H1 (cell line): ENCODE measurements around the gene FOXG1. TPM values are rescaled to one million over a fixed set of nuclear protein-coding genes. Genes with fewer than 3 reads are reported as not detected.

Experiments used
- CTCF ChIA-PET: fragments of 300-600 bp; sonication (Branson Sonifier 250); formaldehyde crosslinking; loops from one replicate; lab custom pipeline; 2021; ENCODE audit not compliant: partially characterized antibody; lab: Charles Lee
- POLR2A ChIA-PET: fragments of 300-600 bp; sonication (Branson Sonifier 250); formaldehyde crosslinking; loops from one replicate; lab custom pipeline; 2021; ENCODE audit warnings: inconsistent platforms; ENCODE audit not compliant: partially characterized antibody; lab: Charles Lee
- DNase-seq, 2 experiments: peaks; one replicate each; pipeline versions ENCODE4 v3.0.0 to v3.0.0-alpha.2; 2010 to 2022; ENCODE audit warnings: low spot score in 2 of 2, low read depth in 1 of 2, mixed read lengths in 1 of 2
- FAIRE-seq: peaks from 2 replicates; lab custom pipeline; 2011; peaks lifted over from hg19 to GRCh38; lab: Jason Lieb, UNC
- H2AFZ ChIP-seq: 2 replicates; pipeline ENCODE4 v1.8.1; 2012; ENCODE audit warnings: low read length, inconsistent platforms
- H2AK5ac ChIP-seq: 2 replicates; pipeline ENCODE4 v1.6.1; 2013; ENCODE audit warnings: low read depth, low read length
- H2BK120ac ChIP-seq: replicated peaks from 2 replicates; pipeline ENCODE3; 2013; ENCODE audit warnings: low read depth, low read length, inconsistent platforms
- H2BK12ac ChIP-seq: 2 replicates; pipeline ENCODE4 v1.6.1; 2013; ENCODE audit warnings: low read depth, low read length
- H2BK15ac ChIP-seq: 2 replicates; pipeline ENCODE4 v1.6.1; 2013; ENCODE audit warnings: low read length
- H2BK20ac ChIP-seq: 2 replicates; pipeline ENCODE4 v1.6.1; 2013; ENCODE audit warnings: low read length
- H2BK5ac ChIP-seq: 2 replicates; pipeline ENCODE4 v1.6.1; 2013; ENCODE audit warnings: low read depth, low read length
- H3K14ac ChIP-seq: 2 replicates; pipeline ENCODE4 v1.6.1; 2013; ENCODE audit warnings: inconsistent platforms; ENCODE audit not compliant: insufficient read length
- H3K18ac ChIP-seq: 2 replicates; pipeline ENCODE4 v1.6.1; 2013; ENCODE audit warnings: low read length; ENCODE audit errors: extremely low read depth
- H3K23ac ChIP-seq: 2 replicates; pipeline ENCODE4 v1.6.1; 2013; ENCODE audit warnings: inconsistent platforms; ENCODE audit not compliant: insufficient read length
- H3K23me2 ChIP-seq: 2 replicates; pipeline ENCODE4 v1.6.1; 2013; ENCODE audit warnings: low read depth, low read length
- H3K27ac ChIP-seq: 2 replicates; pipeline ENCODE4 v1.6.1; 2011; ENCODE audit warnings: low read depth, low read length, inconsistent platforms
- H3K27me3 ChIP-seq, 4 experiments: replicated peaks in 1 of 4; 1 replicate in 1 of 4; 2 replicates in 3 of 4; pipeline versions ENCODE4 v1.6.1 to v1.8.1; 2011 to 2013; ENCODE audit warnings: low read length in 3 of 4, mild to moderate bottlenecking in 3 of 4, inconsistent platforms in 2 of 4, mixed read lengths in 2 of 4, moderate library complexity in 1 of 4; ENCODE audit not compliant: control insufficient read depth in 3 of 4, insufficient read depth in 3 of 4; ENCODE audit errors: extremely low read depth in 1 of 4
- H3K36me3 ChIP-seq, 4 experiments: 2 replicates each; pipeline versions ENCODE4 v1.6.1 to v1.8.1; 2011 to 2013; ENCODE audit warnings: mild to moderate bottlenecking in 4 of 4, low read length in 3 of 4, moderate library complexity in 2 of 4, control low read depth in 1 of 4, inconsistent platforms in 1 of 4; ENCODE audit not compliant: insufficient read depth in 4 of 4, control insufficient read depth in 2 of 4
- H3K4ac ChIP-seq: replicated peaks from 2 replicates; pipeline ENCODE3; 2013; ENCODE audit warnings: low read length, low read depth, mixed read lengths, inconsistent platforms; ENCODE audit not compliant: insufficient read length
- H3K4me1 ChIP-seq, 4 experiments: replicated peaks in 1 of 4; 1 replicate in 1 of 4; 2 replicates in 3 of 4; pipeline versions ENCODE4 v1.6.1 to v1.8.1; 2011 to 2013; ENCODE audit warnings: low read length in 3 of 4, inconsistent platforms in 2 of 4, mixed read lengths in 1 of 4; ENCODE audit not compliant: insufficient read depth in 4 of 4, control insufficient read depth in 3 of 4
- H3K4me2 ChIP-seq, 2 experiments: 2 replicates each; pipeline versions ENCODE4 v1.6.1 to v1.8.1; 2011 to 2013; ENCODE audit warnings: low read depth in 2 of 2, low read length in 2 of 2, control low read depth in 1 of 2, inconsistent platforms in 1 of 2, mild to moderate bottlenecking in 1 of 2; ENCODE audit not compliant: insufficient read depth in 1 of 2
- H3K4me3 ChIP-seq, 4 experiments: fragments of 200-600, 300-600 bp in 1 of 4; sonication (generic), shearing (Covaris generic), sonication (Bioruptor Twin) in 1 of 4; 2 replicates each; pipeline versions ENCODE4 v1.5.1 to v1.8.1; 2011 to 2016; ENCODE audit warnings: low read length in 4 of 4, low read depth in 3 of 4, control low read depth in 2 of 4, inconsistent platforms in 2 of 4, mild to moderate bottlenecking in 2 of 4, mixed read lengths in 1 of 4, moderate library complexity in 1 of 4; ENCODE audit not compliant: insufficient read depth in 2 of 4; ENCODE audit errors: extremely low read depth in 1 of 4
- H3K56ac ChIP-seq: replicated peaks from 2 replicates; pipeline ENCODE3; 2013; ENCODE audit warnings: low read depth, mild to moderate bottlenecking, mixed read lengths, low read length, inconsistent platforms; ENCODE audit not compliant: insufficient read length
- H3K79me1 ChIP-seq: 2 replicates; pipeline ENCODE4 v1.6.1; 2013; ENCODE audit warnings: low read depth, low read length, control low read depth
- H3K79me2 ChIP-seq, 2 experiments: 2 replicates each; pipeline versions ENCODE4 v1.6.1 to v1.8.1; 2012 to 2013; ENCODE audit warnings: low read length in 2 of 2, mild to moderate bottlenecking in 2 of 2, inconsistent platforms in 1 of 2; ENCODE audit not compliant: insufficient read depth in 2 of 2, control insufficient read depth in 1 of 2
- H3K9ac ChIP-seq, 4 experiments: replicated peaks in 1 of 4; 1 replicate in 1 of 4; 2 replicates in 3 of 4; pipeline versions ENCODE4 v1.6.1 to v1.8.1; 2011 to 2013; ENCODE audit warnings: low read depth in 3 of 4, low read length in 3 of 4, control low read depth in 2 of 4, mild to moderate bottlenecking in 2 of 4, moderate library complexity in 2 of 4, inconsistent platforms in 1 of 4; ENCODE audit errors: extremely low read depth in 1 of 4
- H3K9me3 ChIP-seq, 2 experiments: 2 replicates each; pipeline versions ENCODE4 v1.6.1 to v1.8.1; 2012 to 2013; ENCODE audit warnings: mild to moderate bottlenecking in 2 of 2, moderate library complexity in 2 of 2, control low read depth in 1 of 2, inconsistent platforms in 1 of 2, low read depth in 1 of 2, low read length in 1 of 2, mixed read lengths in 1 of 2; ENCODE audit not compliant: insufficient read depth in 2 of 2
- H4K20me1 ChIP-seq, 2 experiments: replicated peaks in 1 of 2; 2 replicates each; pipeline versions ENCODE3 to v1.8.1; 2011 to 2013; ENCODE audit warnings: inconsistent platforms in 2 of 2, low read length in 2 of 2, mild to moderate bottlenecking in 1 of 2; ENCODE audit not compliant: insufficient read depth in 2 of 2, control insufficient read depth in 1 of 2
- H4K5ac ChIP-seq: 2 replicates; pipeline ENCODE4 v1.6.1; 2013; ENCODE audit warnings: low read length, low read depth, mixed read lengths, inconsistent platforms; ENCODE audit not compliant: insufficient read length
- H4K8ac ChIP-seq: 2 replicates; pipeline ENCODE4 v1.8.0; 2013; ENCODE audit warnings: mild to moderate bottlenecking, moderate library complexity, low read length, inconsistent platforms; ENCODE audit not compliant: insufficient read depth; ENCODE audit errors: extremely low read depth
- H4K91ac ChIP-seq: replicated peaks from 2 replicates; pipeline ENCODE3; 2013; ENCODE audit warnings: low read length, mixed read lengths, inconsistent platforms; ENCODE audit not compliant: insufficient read length
- CREB1 ChIP-seq: IDR thresholded peaks from 2 replicates; pipeline ENCODE4 v1.6.1; 2012; ENCODE audit warnings: inconsistent platforms
- EGR1 ChIP-seq: IDR thresholded peaks from 2 replicates; pipeline ENCODE4 v1.6.1; 2011; ENCODE audit warnings: low read depth, low read length, borderline replicate concordance
- EZH2 ChIP-seq: fragments of 200-600 bp; sonication (generic); IDR thresholded peaks from 2 replicates; pipeline ENCODE4 v1.7.1; 2012; ENCODE audit warnings: low read depth, mild to moderate bottlenecking, moderate library complexity, low read length, inconsistent platforms; ENCODE audit not compliant: severe bottlenecking
- GTF2F1 ChIP-seq: IDR thresholded peaks from 2 replicates; pipeline ENCODE4 v1.6.1; 2012; ENCODE audit warnings: low read depth, low read length, improper control_type of control experiment, borderline replicate concordance
- HDAC2 ChIP-seq, 2 experiments: fragments of 300-600 bp in 1 of 2; sonication (generic) in 1 of 2; IDR thresholded peaks; 2 replicates each; pipeline ENCODE4 v1.6.1; 2011 to 2012; ENCODE audit warnings: low read depth in 2 of 2, low read length in 2 of 2, mild to moderate bottlenecking in 2 of 2, moderate library complexity in 2 of 2, borderline replicate concordance in 1 of 2, inconsistent platforms in 1 of 2
- KDM1A ChIP-seq: fragments of 200-600, 300-600 bp; sonication (generic); IDR thresholded peaks from 2 replicates; pipeline ENCODE4 v1.7.1; 2016; ENCODE audit warnings: mild to moderate bottlenecking, low read length, borderline replicate concordance
- NRF1 ChIP-seq: IDR thresholded peaks from 2 replicates; pipeline ENCODE4 v1.6.1; 2011; ENCODE audit warnings: mild to moderate bottlenecking, low read depth, low read length, improper control_type of control experiment
- POU5F1 ChIP-seq: IDR thresholded peaks from 2 replicates; pipeline ENCODE4 v1.6.1; 2011; ENCODE audit warnings: low read depth, mild to moderate bottlenecking, low read length, moderate library complexity
- RNF2 ChIP-seq: fragments of 200-900, 300-1000 bp; sonication (generic); IDR thresholded peaks from 2 replicates; pipeline ENCODE4 v1.7.1; 2016; ENCODE audit warnings: borderline replicate concordance, low read depth, mild to moderate bottlenecking, antibody characterized with exemption, low read length; ENCODE audit not compliant: poor library complexity, severe bottlenecking; ENCODE audit errors: missing control alignments
- SP2 ChIP-seq: IDR thresholded peaks from 2 replicates; pipeline ENCODE4 v1.6.1; 2012; ENCODE audit warnings: mild to moderate bottlenecking, low read length, inconsistent platforms
- SUZ12 ChIP-seq: fragments of 200-600 bp; sonication (generic); IDR thresholded peaks from 2 replicates; pipeline ENCODE4 v1.6.1; 2012; ENCODE audit warnings: mild to moderate bottlenecking, inconsistent platforms, low read length, moderate library complexity, mixed read lengths
- TEAD4 ChIP-seq: IDR thresholded peaks from 2 replicates; pipeline ENCODE4 v1.6.1; 2012; ENCODE audit warnings: low read depth, low read length, inconsistent platforms, mixed read lengths
- WGBS, 2 experiments: shearing (Covaris generic) in 1 of 2; methylation state at CpG; one replicate each; pipeline versions ENCODE4 v1.1.6 to v1.1.7; 2013 to 2015; ENCODE audit warnings: low lambda C conversion rate in 2 of 2, mixed read lengths in 2 of 2, inconsistent platforms in 1 of 2, low coverage in 1 of 2, missing lambda C conversion rate in 1 of 2; ENCODE audit not compliant: insufficient replicate concordance in 2 of 2, insufficient coverage in 1 of 2, insufficient read length in 1 of 2; ENCODE audit errors: extremely low coverage in 1 of 2, missing lambda C conversion rate in 1 of 2; 5-methylcytosine and 5-hydroxymethylcytosine counted together
- polyA plus RNA-seq, 7 experiments: library from polyadenylated mRNA; depleted of rRNA in 3 of 7; stranded (reverse) in 5 of 7; unstranded in 2 of 7; fragments of >200 nt in 5 of 7; fragments of 200-250 nt in 2 of 7; gene quantifications; 1 replicate in 5 of 7; 2 replicates in 1 of 7; 4 replicates in 1 of 7; pipeline versions ENCODE4 v1.2.1 to v1.2.3, GENCODE V29; 2011 to 2013; ENCODE audit warnings: missing spikeins in 2 of 7, mixed read lengths in 2 of 7
- total RNA-seq: library from RNA; stranded (reverse); fragmentation: NEBNext Ultra II Directional; extraction: Animal tissue kit (Norgen Biotek cat#: 25700); gene quantifications from 2 replicates; pipeline ENCODE4 v1.2.1, GENCODE V29; 2021

Gene FOXG1
- total and polyA plus RNA-seq, 2 of the 8 experiments (the other 6 are each of a cell fraction or from before 2014, with no cell fraction given): 0.03 to 0.24 TPM

DNA sequence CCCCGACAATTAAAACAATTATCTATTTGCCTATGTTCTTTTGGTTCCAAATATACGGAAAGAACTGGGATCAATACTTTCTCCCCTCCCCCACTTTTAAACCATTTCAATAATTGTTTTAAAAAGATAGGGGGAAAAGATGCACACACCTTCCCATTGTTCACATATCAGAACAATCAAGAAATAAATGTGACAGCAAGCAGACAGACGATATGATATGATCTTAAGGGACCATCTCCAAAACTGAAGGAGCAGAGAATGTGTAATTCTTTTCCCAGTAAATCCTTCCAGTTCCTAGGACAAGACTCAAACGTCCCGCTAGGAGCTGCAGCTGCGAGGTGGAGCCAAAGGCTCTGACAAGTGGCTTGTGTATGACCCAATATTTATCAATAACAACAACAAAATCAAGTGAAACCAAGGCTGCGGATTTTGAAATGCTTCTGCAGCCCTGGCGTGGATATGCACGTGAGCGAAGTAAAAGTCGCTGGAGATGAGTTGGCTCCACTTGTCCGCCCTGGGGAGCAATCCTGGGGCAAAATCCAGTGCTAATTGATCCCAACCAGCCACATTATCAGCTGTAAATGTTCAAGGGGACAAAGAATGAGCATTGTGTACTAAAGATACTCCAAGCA lies 8.2 kb upstream of the FOXG1 start:
- no peak overlapping the region for H3K4me3 ChIP-seq
- peaks cover 0 to 8% (median 4%) of the 10 kb centered on the region in 4 experiments; a peak in 5 of 7 replicates for H3K4me1 ChIP-seq
- FAIRE-seq (no peak), DNase-seq (no peak)
- H3K4ac ChIP-seq: no peak overlapping the region
- ChIA-PET CTCF (interaction anchor here (0.8 to 7.3 kb wide), 16 partner anchors 7 to 1456 kb away, joined by 3 to 63 read pairs (median 4); partner anchors contain the start of gene FOXG1), POLR2A (interaction anchor here (0.9 to 1.1 kb wide), 2 partner anchors 9 to 16 kb away, joined by 4 read pairs; no protein-coding TSS in a partner anchor)
- no peak overlapping the region for H3K18ac ChIP-seq
- H3K23ac ChIP-seq: no peak overlapping the region
- H3K36me3 ChIP-seq: peaks cover 0 to 3% (median 0%) of the 10 kb centered on the region in 4 experiments; a peak in 1 of 8 replicates
- H3K79me1 ChIP-seq: no peaks in the 10 kb centered on the region
- no peak overlapping the region for H3K27ac ChIP-seq
- peaks cover 13 to 24% of the 10 kb centered on the region in 2 experiments for H4K20me1 ChIP-seq
- no peaks in the 10 kb centered on the region for H3K23me2 ChIP-seq
- H4K91ac ChIP-seq: no peak overlapping the region
- 6% methylated on average over 12 of the region's 12 CpGs; no CpG with 5 or more reads in 1 of the 2 experiments for WGBS, 2 experiments
- H3K9me3 ChIP-seq: no peaks in the 10 kb centered on the region; a peak in 1 of 4 replicates
- no peak overlapping the region for H2BK15ac ChIP-seq
- H2AFZ ChIP-seq: no peak overlapping the region
- peak overlapping the region in 1 of 2 experiments; percentile 66; a peak in 1 of 4 replicates for H3K4me2 ChIP-seq
- H3K79me2 ChIP-seq: no peaks in the 10 kb centered on the region
- no peak overlapping the region for H2BK12ac ChIP-seq
- no peak overlapping the region for H2AK5ac ChIP-seq
- no peak overlapping the region for H3K56ac ChIP-seq
- H3K27me3 ChIP-seq: peaks cover 81 to 91% (median 86%) of the 10 kb centered on the region in 4 experiments
- H3K14ac ChIP-seq: no peak overlapping the region
- no peak overlapping the region for H4K8ac ChIP-seq
- no peak overlapping the region for H3K9ac ChIP-seq
- H4K5ac ChIP-seq: no peak overlapping the region
- H2BK20ac ChIP-seq: no peak overlapping the region
- no peak overlapping the region for H2BK5ac ChIP-seq
- H2BK120ac ChIP-seq: no peak overlapping the region
- TF ChIP-seq RNF2 (peak; percentile 82), SP2 (no peak), GTF2F1 (no peak), HDAC2 (IDR thresholded peaks at IDR 0.05; ENCODE audit: borderline replicate concordance in 1 of 2, low read depth in 2 of 2, low read length in 2 of 2) (no peak), POU5F1 (no peak), NRF1 (no peak), KDM1A (no peak), EGR1 (no peak), EZH2 (peak; percentile 2), SUZ12 (peak; percentile 64; the same call in 1 of the 2 replicates), TEAD4 (no peak), CREB1 (no peak)
